CD4-positive, alpha-beta T cell (primary cell): ENCODE results near the gene PLEKHG3. TPM values are rescaled to one million over a fixed set of nuclear protein-coding genes. Genes with fewer than 3 reads are reported as not detected.

Source experiments
- ATAC-seq: fragments of 200-7000 bp; cut with Tn5 transposase; one replicate; pipeline ENCODE4 v1.10.0; 2022; ENCODE audit warnings: mild to moderate bottlenecking; ENCODE audit not compliant: poor library complexity
- CTCF ChIA-PET: fragments of 350-600 bp; sonication (Branson Sonifier 250); formaldehyde crosslinking; loops from one replicate; lab custom pipeline; 2021; ENCODE audit warnings: antibody characterized with exemption, inconsistent platforms; lab: Charles Lee
- POLR2A ChIA-PET: fragments of 350-600 bp; sonication (Branson Sonifier 250); formaldehyde crosslinking; loops from one replicate; lab custom pipeline; 2021; ENCODE audit warnings: antibody characterized with exemption, inconsistent platforms; lab: Charles Lee
- DNase-seq, 14 experiments: peaks; one replicate each; pipeline ENCODE4 v3.0.0-alpha.2; 2013 to 2020; ENCODE audit warnings: mixed read lengths in 2 of 14
- H3K27ac ChIP-seq, 2 donors: one replicate each; pipeline versions ENCODE4 v1.5.1 to v1.7.0; 2013; ENCODE audit warnings: low read length in 2 of 2, low read depth in 1 of 2, mild to moderate bottlenecking in 1 of 2
- H3K27me3 ChIP-seq, 2 experiments: 1 replicate in 1 of 2; 2 replicates in 1 of 2; pipeline versions ENCODE4 v1.6.1 to v1.7.0; 2013; ENCODE audit warnings: low read length in 2 of 2, control low read depth in 1 of 2, mild to moderate bottlenecking in 1 of 2, moderate library complexity in 1 of 2; ENCODE audit not compliant: insufficient read depth in 2 of 2, control insufficient read depth in 1 of 2
- H3K36me3 ChIP-seq: one replicate; pipeline ENCODE4 v1.6.1; 2013; ENCODE audit warnings: low read length, control low read depth; ENCODE audit not compliant: insufficient read depth
- H3K4me1 ChIP-seq: one replicate; pipeline ENCODE4 v1.6.1; 2013; ENCODE audit warnings: low read length, control low read depth; ENCODE audit not compliant: insufficient read depth
- H3K4me3 ChIP-seq: one replicate; pipeline ENCODE4 v1.5.1; 2013; ENCODE audit warnings: mild to moderate bottlenecking, low read length, moderate library complexity
- H3K9me3 ChIP-seq, 2 experiments: 1 replicate in 1 of 2; 2 replicates in 1 of 2; pipeline versions ENCODE4 v1.6.1 to v1.7.0; 2013; ENCODE audit warnings: low read length in 2 of 2, mild to moderate bottlenecking in 2 of 2, control low read depth in 1 of 2, moderate library complexity in 1 of 2; ENCODE audit not compliant: control insufficient read depth in 1 of 2, insufficient read depth in 1 of 2
- H3K27ac Mint-ChIP-seq: one replicate; pipeline ENCODE4 v1.8.0; 2020; ENCODE audit warnings: mixed read lengths
- H3K27me3 Mint-ChIP-seq: one replicate; pipeline ENCODE4 v1.8.0; 2021; ENCODE audit warnings: mixed read lengths
- H3K36me3 Mint-ChIP-seq: one replicate; pipeline ENCODE4 v1.8.0; 2021; ENCODE audit warnings: low read depth, mixed read lengths
- H3K4me1 Mint-ChIP-seq: one replicate; pipeline ENCODE4 v1.8.0; 2021; ENCODE audit warnings: low read depth, mixed read lengths
- H3K4me3 Mint-ChIP-seq: one replicate; pipeline ENCODE4 v1.8.0; 2020; ENCODE audit warnings: mild to moderate bottlenecking, mixed read lengths
- H3K9me3 Mint-ChIP-seq: one replicate; pipeline ENCODE4 v1.8.0; 2020; ENCODE audit warnings: mixed read lengths
- intact Hi-C, 2 experiments: fragments of 100-400 bp; cut with DNase I in 1 of 2; cut with micrococcal nuclease in 1 of 2; formaldehyde crosslinking; loops; one replicate each; pipeline versions ENCODE4 v1.15.1 to v1.9.0; 2023 to 2025; cut with DNase I, micrococcal nuclease
- total RNA-seq, 174 experiments: library from RNA in 2 of 174; stranded (reverse) in 2 of 174; gene quantifications; one replicate each; pipeline ENCODE4 v1.2.3 and lab custom pipeline; 2021 to 2026
- TF ChIP-seq, protein P1 (sequence below): fragments of 200-600 bp; IDR thresholded peaks from one replicate; pipeline ENCODE4 v1.8.0; 2022; ENCODE audit warnings: antibody characterized with exemption, mild to moderate bottlenecking

Gene PLEKHG3
- total RNA-seq, 2 experiments from 2014 or later: 12.1 to 13.3 TPM

GRCh38 chr14:64736271-64737169, 32.3 kb downstream of the PLEKHG3 start:
- POLR2A ChIA-PET: no interaction called here

DNA sequence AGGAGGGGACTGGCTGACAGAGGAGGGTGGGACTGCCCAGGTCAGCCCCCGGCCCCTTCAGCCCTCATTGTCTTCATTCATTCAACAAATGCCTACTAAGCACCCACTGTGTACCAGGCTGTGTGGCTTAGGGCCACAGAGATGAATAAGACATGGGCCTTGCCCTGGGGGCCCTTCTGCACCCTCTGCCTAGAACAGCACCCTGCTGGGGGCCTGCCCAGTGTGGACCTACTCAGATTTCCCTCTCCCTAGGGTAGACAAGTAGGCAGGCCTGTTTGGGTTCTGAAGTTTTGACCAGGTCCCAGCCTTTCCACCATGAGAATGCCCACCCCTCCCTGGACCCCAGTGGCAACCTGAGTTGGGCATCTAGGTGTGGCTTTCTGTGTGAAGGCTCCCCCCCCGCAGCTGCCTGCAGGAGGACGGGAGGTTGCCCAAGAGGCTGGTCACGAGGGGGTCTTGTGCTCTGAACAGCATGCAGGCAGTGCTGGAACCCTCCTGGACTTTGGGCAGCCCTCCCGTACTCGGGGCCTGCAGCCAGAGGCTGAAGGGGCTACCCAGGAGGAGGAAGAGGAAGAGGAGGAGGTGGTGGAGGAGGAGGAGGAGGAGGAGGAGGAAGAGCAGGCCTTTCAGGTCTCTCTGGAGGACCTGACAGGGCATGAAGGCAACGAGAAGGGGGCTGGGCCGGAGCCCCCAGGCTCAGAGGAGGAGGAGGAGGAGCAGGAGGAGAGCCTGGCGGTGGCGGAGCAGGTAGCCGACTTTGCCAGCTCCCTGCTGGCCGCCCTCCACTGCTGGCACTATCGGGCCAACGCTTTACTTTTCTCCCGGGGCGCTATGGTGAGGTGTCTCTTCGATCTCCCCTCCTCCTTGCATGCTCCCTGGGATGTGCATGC, 33.4 kb downstream of the PLEKHG3 start:
- TF ChIP-seq, protein P1, sequence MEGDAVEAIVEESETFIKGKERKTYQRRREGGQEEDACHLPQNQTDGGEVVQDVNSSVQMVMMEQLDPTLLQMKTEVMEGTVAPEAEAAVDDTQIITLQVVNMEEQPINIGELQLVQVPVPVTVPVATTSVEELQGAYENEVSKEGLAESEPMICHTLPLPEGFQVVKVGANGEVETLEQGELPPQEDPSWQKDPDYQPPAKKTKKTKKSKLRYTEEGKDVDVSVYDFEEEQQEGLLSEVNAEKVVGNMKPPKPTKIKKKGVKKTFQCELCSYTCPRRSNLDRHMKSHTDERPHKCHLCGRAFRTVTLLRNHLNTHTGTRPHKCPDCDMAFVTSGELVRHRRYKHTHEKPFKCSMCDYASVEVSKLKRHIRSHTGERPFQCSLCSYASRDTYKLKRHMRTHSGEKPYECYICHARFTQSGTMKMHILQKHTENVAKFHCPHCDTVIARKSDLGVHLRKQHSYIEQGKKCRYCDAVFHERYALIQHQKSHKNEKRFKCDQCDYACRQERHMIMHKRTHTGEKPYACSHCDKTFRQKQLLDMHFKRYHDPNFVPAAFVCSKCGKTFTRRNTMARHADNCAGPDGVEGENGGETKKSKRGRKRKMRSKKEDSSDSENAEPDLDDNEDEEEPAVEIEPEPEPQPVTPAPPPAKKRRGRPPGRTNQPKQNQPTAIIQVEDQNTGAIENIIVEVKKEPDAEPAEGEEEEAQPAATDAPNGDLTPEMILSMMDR: no peak
- ATAC-seq (no peak), DNase-seq (no peak)
- no peak overlapping the region for H3K4me3 Mint-ChIP-seq
- H3K27ac ChIP-seq: no peak overlapping the region
- intact Hi-C loops: no loop called here
- H3K9me3 ChIP-seq: no peaks in the 10 kb centered on the region
- ChIA-PET CTCF (no interaction called here), POLR2A (no interaction called here)
- no peaks in the 10 kb centered on the region for H3K27me3 Mint-ChIP-seq
- H3K27ac Mint-ChIP-seq: no peak overlapping the region
- no peaks in the 10 kb centered on the region for H3K27me3 ChIP-seq
- H3K4me3 ChIP-seq: no peak overlapping the region
- peaks cover 14% of the 10 kb centered on the region for H3K36me3 Mint-ChIP-seq
- H3K4me1 Mint-ChIP-seq: peaks cover 20% of the 10 kb centered on the region
- peaks cover 72% of the 10 kb centered on the region for H3K36me3 ChIP-seq
- peaks cover 38% of the 10 kb centered on the region for H3K4me1 ChIP-seq
- no peaks in the 10 kb centered on the region for H3K9me3 Mint-ChIP-seq

More at GRCh38 chr14:64736271-64737169, 32.3 kb downstream of the PLEKHG3 start:
- intact Hi-C loops: no loop called here
- DNase-seq (no peak), ATAC-seq (no peak)
- Mint-ChIP-seq H3K27ac (no peak overlapping the region), H3K9me3 (no peaks in the 10 kb centered on the region), H3K4me3 (no peak overlapping the region), H3K4me1 (peaks cover 20% of the 10 kb centered on the region), H3K36me3 (peaks cover 14% of the 10 kb centered on the region), H3K27me3 (no peaks in the 10 kb centered on the region)
- CTCF ChIA-PET: no interaction called here
- TF ChIP-seq, protein P1: no peak
- Histone ChIP-seq H3K27ac (no peak overlapping the region), H3K4me1 (peaks cover 49% of the 10 kb centered on the region), H3K36me3 (peaks cover 72% of the 10 kb centered on the region), H3K27me3 (no peaks in the 10 kb centered on the region), H3K9me3 (no peaks in the 10 kb centered on the region), H3K4me3 (no peak overlapping the region)

DNA sequence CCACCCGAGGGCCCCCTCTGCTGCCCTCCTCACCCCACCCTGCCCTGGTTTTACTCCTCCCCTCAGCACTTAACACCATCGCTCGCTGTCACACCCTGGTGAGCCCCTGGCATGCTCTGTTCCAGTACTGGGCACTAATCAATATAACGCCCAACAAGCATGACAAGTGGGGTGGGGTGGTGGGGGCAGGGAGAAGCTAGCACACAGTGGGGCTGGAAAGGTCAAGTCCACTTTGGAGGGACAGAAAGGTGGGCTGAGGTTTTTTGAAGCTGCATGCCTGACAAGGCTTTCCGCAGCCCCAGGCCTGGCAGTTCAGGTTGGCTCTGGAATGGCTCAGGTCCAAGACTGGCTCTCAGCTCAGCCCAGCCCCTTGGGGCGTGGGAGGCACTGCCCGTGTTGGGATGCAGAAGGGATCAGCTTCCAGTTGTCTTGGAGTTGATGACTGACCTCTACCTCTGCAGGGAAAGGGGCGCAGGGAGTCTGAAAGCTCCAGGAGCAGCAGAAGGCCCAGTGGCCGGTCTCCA, 34.1 kb downstream of the PLEKHG3 start:
- intact Hi-C loops: no loop called here
- no peak overlapping the region for H3K27ac ChIP-seq
- CTCF ChIA-PET: no interaction called here
- no peak overlapping the region for H3K4me3 ChIP-seq
- Mint-ChIP-seq H3K27me3 (no peaks in the 10 kb centered on the region), H3K36me3 (peaks cover 14% of the 10 kb centered on the region), H3K27ac (no peak overlapping the region), H3K9me3 (no peaks in the 10 kb centered on the region), H3K4me1 (peaks cover 20% of the 10 kb centered on the region), H3K4me3 (no peak overlapping the region)
- peaks cover 74% of the 10 kb centered on the region for H3K36me3 ChIP-seq
- peaks cover 0 to 4% of the 10 kb centered on the region in 2 experiments for H3K9me3 ChIP-seq
- peaks cover 32% of the 10 kb centered on the region for H3K4me1 ChIP-seq
- ATAC-seq (no peak), DNase-seq (no peak)
- POLR2A ChIA-PET: no interaction called here
- no peaks in the 10 kb centered on the region for H3K27me3 ChIP-seq
- TF ChIP-seq, protein P1: no peak
